HG02852 (cell line): ENCODE measurements around the gene INPP4A.

Experiments
- ATAC-seq: cut with Tn5 transposase; IDR thresholded peaks from one replicate; pipeline ENCODE4 v1.9.1; 2021; ENCODE audit warnings: mild to moderate bottlenecking, moderate library complexity; ENCODE audit not compliant: unreplicated experiment

Gene INPP4A

GRCh38 chr2:98608116-98608961 lies 163.7 kb downstream of the INPP4A start, which contains the start of the genes COA5 and UNC50:
TSS of gene COA5 (minus strand) at chr2:98608512. CDS start at chr2:98608405, 107 bp downstream.
TSS of gene UNC50 (plus strand) at chr2:98608589. CDS start at chr2:98609760, 1,171 bp downstream.
- ATAC-seq, result peak; percentile 83

GRCh38 chr2:98608962-98609604 lies 164.4 kb downstream of the INPP4A start:
- peak; percentile 19 for ATAC-seq

GRCh38 chr2:98614024-98614739 lies 169.5 kb downstream of the INPP4A start:
- no peak for ATAC-seq

- no peak for ATAC-seq
Observed at GRCh38 chr2:98615481-98615880, 170.8 kb downstream of the INPP4A start.

GRCh38 chr2:98617149-98617548 lies 172.5 kb downstream of the INPP4A start:
- no peak for ATAC-seq

- ATAC-seq, result no peak
Observed at GRCh38 chr2:98623657-98624056, 179.0 kb downstream of the INPP4A start.

GRCh38 chr2:98632351-98632750 lies 187.7 kb downstream of the INPP4A start:
- no peak for ATAC-seq

- no peak for ATAC-seq
Observed at GRCh38 chr2:98634406-98635092, 189.9 kb downstream of the INPP4A start.

- peak; percentile 91 for ATAC-seq
Observed at GRCh38 chr2:98637401-98638147, 192.9 kb downstream of the INPP4A start.

- no peak for ATAC-seq
Observed at GRCh38 chr2:98643496-98644100, 198.9 kb downstream of the INPP4A start.
